Endothelial cell (in vitro differentiated cells): ENCODE results near the gene AIF1. TPM values are rescaled to one million over a fixed set of nuclear protein-coding genes. Genes with fewer than 3 reads are reported as not detected.
"Not testable (repeated sequence)": the region's sequence is repeated elsewhere in the genome, so short reads cannot be mapped to it uniquely, and the experiment has no call there.

Experiments used
- DNase-seq: peaks from one replicate; pipeline ENCODE4 v3.0.0; 2021; ENCODE audit warnings: low spot score
- H3K27ac Mint-ChIP-seq: one replicate; pipeline ENCODE4 v1.8.0; 2021; ENCODE audit warnings: mixed read lengths, inconsistent platforms; ENCODE audit not compliant: unreplicated experiment
- H3K27me3 Mint-ChIP-seq: one replicate; pipeline ENCODE4 v1.8.0; 2021; ENCODE audit warnings: mild to moderate bottlenecking, moderate library complexity, mixed read lengths, inconsistent platforms; ENCODE audit not compliant: unreplicated experiment
- H3K36me3 Mint-ChIP-seq: one replicate; pipeline ENCODE4 v1.8.0; 2021; ENCODE audit warnings: mild to moderate bottlenecking, low read depth, mixed read lengths, inconsistent platforms; ENCODE audit not compliant: unreplicated experiment
- H3K4me1 Mint-ChIP-seq: one replicate; pipeline ENCODE4 v1.8.0; 2021; ENCODE audit warnings: mild to moderate bottlenecking, mixed read lengths, inconsistent platforms; ENCODE audit not compliant: unreplicated experiment
- H3K4me3 Mint-ChIP-seq: one replicate; pipeline ENCODE4 v1.8.0; 2021; ENCODE audit warnings: mild to moderate bottlenecking, mixed read lengths, inconsistent platforms; ENCODE audit not compliant: unreplicated experiment
- H3K9me3 Mint-ChIP-seq: one replicate; pipeline ENCODE4 v1.8.0; 2021; ENCODE audit warnings: mixed read lengths, inconsistent platforms; ENCODE audit not compliant: unreplicated experiment
- total RNA-seq: library from RNA; stranded (reverse); fragmentation: NEBNext Ultra II Directional; extraction: Animal tissue kit (Norgen Biotek cat#: 25700); gene quantifications from one replicate; pipeline ENCODE4 v1.2.1, GENCODE V29; 2021; ENCODE audit not compliant: unreplicated experiment
- TF ChIP-seq, protein P1 (sequence below): fragments of 200-600 bp; sonication (generic); IDR thresholded peaks from one replicate; pipeline ENCODE4 v1.5.0; 2021; ENCODE audit warnings: antibody characterized with exemption; ENCODE audit not compliant: unreplicated experiment

Gene AIF1
- total RNA-seq, 1 donor from 2014 or later, result 22.8 TPM

DNA sequence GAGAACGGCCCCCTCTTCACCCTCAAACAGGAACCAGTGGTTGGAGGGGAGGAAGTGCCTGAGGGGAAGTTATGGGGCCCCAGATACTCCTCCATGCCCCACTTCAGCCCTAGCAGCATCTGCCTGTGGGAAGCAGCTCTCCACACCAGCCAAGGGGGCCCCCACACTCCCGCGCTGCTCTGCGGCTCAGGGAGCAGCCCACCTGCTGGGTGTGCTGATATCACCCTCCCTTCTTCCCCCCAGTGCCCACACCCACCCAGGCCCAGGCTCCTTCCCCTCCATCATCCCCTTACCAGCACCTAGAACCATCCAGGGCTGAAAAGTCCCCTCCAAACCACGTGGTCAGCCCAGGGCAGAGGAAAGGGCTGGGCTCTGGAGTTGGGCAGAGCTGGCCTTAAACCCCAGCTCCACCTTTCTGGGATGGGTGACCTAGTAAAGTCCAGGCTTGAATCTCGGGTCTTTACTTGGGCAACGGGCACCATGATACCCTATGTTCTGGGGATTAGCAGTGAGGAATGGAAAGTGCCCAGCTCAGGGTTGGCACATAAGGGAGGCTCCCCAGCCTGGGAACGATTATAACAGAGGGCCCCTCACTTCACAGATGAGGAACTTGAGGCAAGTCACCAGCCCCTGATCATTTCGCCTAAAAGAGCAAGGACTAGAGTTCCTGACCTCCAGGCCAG is 28.3 kb upstream of the AIF1 start:
- H3K4me1 Mint-ChIP-seq, result peaks cover 12% of the 10 kb centered on the region
- H3K9me3 Mint-ChIP-seq, result no peaks in the 10 kb centered on the region
- H3K36me3 Mint-ChIP-seq, result no peaks in the 10 kb centered on the region
- H3K27me3 Mint-ChIP-seq, result peaks cover 2% of the 10 kb centered on the region
- no peak overlapping the region for H3K4me3 Mint-ChIP-seq
- no peak overlapping the region for H3K27ac Mint-ChIP-seq
- TF ChIP-seq, protein P1, sequence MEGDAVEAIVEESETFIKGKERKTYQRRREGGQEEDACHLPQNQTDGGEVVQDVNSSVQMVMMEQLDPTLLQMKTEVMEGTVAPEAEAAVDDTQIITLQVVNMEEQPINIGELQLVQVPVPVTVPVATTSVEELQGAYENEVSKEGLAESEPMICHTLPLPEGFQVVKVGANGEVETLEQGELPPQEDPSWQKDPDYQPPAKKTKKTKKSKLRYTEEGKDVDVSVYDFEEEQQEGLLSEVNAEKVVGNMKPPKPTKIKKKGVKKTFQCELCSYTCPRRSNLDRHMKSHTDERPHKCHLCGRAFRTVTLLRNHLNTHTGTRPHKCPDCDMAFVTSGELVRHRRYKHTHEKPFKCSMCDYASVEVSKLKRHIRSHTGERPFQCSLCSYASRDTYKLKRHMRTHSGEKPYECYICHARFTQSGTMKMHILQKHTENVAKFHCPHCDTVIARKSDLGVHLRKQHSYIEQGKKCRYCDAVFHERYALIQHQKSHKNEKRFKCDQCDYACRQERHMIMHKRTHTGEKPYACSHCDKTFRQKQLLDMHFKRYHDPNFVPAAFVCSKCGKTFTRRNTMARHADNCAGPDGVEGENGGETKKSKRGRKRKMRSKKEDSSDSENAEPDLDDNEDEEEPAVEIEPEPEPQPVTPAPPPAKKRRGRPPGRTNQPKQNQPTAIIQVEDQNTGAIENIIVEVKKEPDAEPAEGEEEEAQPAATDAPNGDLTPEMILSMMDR, result no peak
- DNase-seq, result no peak

DNA sequence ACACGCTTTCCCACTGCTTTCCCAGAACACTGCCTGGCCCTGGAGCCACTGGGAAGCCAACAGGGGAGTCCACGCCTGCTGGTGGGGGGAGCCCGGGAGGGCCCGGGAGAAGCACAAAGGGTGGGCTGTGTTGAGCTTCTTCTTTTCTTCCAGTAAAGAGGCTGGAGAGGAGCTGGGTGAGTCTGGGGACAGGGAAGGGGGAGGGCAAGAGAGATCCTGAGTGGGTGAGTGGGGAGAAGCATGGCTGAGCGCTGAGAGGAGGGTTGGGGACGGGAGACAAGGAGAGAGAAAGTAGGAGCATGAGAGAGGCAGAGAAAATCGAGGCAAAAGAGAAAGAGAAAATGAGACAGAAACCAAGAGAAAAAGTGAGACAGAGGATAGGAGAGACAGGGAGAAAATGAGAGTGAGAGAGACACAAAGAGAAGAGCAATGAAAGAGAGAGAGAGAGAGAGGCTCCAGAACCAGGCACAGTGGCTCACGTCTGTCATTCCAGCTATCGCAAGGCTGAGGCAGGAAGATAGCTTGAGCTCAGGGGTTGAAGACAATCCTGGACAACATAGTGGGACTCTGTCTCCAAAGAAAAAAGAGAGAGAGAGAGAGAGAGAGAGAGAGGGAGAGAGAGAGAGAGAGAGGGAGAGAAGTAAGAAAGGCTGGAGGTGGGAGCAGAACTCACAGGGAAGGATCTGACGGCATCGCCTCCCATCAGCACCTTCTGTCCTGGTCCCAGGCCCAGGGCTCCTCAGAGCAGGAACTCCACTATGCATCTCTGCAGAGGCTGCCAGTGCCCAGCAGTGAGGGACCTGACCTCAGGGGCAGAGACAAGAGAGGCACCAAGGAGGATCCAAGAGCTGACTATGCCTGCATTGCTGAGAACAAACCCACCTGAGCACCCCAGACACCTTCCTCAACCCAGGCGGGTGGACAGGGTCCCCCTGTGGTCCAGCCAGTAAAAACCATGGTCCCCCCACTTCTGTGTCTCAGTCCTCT is 26.9 kb upstream of the AIF1 start:
- Mint-ChIP-seq H3K9me3 (no peaks in the 10 kb centered on the region), H3K27ac (no peak overlapping the region), H3K4me1 (peaks cover 12% of the 10 kb centered on the region), H3K36me3 (no peaks in the 10 kb centered on the region), H3K27me3 (peaks cover under 1% of the 10 kb centered on the region), H3K4me3 (no peak overlapping the region)
- no peak for DNase-seq
- TF ChIP-seq, protein P1, result no peak

DNA sequence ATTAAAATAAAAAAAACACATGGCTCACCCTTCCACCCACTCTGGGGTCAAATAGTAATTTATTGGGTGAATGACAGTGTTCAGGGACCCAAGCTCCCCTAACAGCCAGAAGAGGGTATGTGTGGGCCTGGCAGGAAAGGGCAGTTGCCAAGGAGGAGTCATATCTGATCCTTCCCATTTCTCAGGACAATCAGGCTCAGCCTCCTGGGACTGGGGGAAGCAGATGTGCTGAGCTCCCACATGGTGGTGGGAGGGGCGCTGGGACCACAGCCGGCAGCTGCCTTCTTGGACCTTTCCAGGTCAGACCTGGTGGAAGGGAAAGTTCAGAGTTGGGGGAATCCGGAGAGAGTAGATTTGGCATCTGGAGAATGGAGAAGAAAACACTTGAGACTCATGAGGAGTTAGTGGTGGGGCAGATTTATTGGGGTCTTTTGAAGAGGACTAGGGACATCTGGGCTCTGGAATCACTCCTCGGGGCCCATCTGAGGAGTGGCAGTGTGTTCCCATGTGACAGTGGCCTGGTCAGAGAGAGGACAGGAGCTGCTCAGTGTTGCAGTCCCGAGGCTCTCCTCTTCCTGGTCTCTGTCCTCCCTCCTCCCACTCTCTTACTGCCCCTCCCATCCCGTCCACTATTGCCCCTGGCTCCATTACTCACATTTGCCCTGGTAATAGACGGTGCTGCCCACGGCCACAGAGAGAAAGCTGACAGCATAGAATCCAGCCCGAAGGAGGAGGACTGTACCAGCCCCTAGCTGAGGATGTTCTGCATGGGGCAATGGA is 26.0 kb upstream of the AIF1 start:
- Mint-ChIP-seq H3K36me3 (no peaks in the 10 kb centered on the region), H3K9me3 (no peaks in the 10 kb centered on the region), H3K27me3 (peaks cover 1% of the 10 kb centered on the region), H3K4me1 (peaks cover 12% of the 10 kb centered on the region), H3K4me3 (no peak overlapping the region), H3K27ac (no peak overlapping the region)
- DNase-seq, result no peak
- TF ChIP-seq, protein P1, result no peak

DNA sequence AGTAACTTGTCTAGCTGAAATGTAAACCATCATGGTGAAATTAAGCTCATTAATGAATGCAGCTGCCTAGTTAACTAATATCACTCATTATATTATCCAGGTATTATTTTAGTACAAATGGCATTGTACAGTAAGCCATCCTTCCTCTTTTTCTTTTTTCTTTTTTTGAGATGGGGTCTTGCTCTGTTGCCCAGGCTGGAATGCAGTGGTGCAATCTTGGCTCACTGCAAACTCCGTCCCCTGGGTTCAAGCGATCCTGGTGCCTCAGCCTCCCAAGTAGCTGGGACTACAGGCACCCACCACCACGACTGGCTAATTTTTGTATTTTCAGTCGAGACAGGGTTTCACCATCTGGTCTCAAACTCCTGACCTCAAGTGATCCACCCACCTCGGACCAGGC is 24.3 kb upstream of the AIF1 start:
- not testable (repeated sequence) for H3K4me1 Mint-ChIP-seq, H3K9me3 Mint-ChIP-seq, H3K36me3 Mint-ChIP-seq, DNase-seq, H3K4me3 Mint-ChIP-seq, H3K27ac Mint-ChIP-seq, H3K27me3 Mint-ChIP-seq

DNA sequence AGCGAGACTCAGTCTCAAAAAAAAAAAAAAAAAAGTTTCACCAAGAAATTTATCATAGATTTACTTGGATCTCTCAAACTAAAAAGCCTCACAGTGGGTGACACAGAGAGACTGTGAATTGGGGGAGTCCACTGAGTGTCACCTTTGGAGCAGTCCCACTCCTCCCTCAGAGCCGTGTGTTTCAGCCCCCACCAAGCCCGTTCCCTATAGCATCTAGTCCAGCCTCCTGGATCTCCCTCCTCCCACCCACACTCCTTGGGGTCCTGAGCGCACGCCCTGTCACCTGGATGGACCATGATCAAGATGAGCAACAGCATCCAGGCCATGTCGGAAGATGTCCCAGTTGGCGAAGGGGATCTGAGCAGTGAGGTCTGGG is 22.6 kb upstream of the AIF1 start:
- TF ChIP-seq, protein P1, result no peak
- Mint-ChIP-seq H3K36me3 (no peaks in the 10 kb centered on the region), H3K4me1 (peaks cover 3% of the 10 kb centered on the region), H3K4me3 (no peak overlapping the region), H3K27ac (no peak overlapping the region), H3K27me3 (peaks cover 1% of the 10 kb centered on the region), H3K9me3 (no peaks in the 10 kb centered on the region)
- DNase-seq, result no peak
